GM12892 (cell line): ENCODE measurements around the gene KLF3.

ENCODE experiments used
- DNase-seq: peaks from one replicate; pipeline ENCODE4 v3.0.0; 2011; ENCODE audit not compliant: insufficient read length
- FAIRE-seq: peaks from 2 replicates; lab custom pipeline; 2011; peaks lifted over from hg19 to GRCh38; lab: Jason Lieb, UNC
- POLR2A ChIP-seq: IDR thresholded peaks from 2 replicates; pipeline ENCODE4 v1.6.1; 2011; ENCODE audit warnings: low read depth, low read length, control low read depth
- POLR2AphosphoS5 ChIP-seq: IDR thresholded peaks from 2 replicates; pipeline ENCODE4 v1.6.1; 2011; ENCODE audit warnings: low read depth, low read length, control low read depth
- TAF1 ChIP-seq: IDR thresholded peaks from 2 replicates; pipeline ENCODE4 v1.6.1; 2011; ENCODE audit warnings: low read depth, mild to moderate bottlenecking, control low read depth, low read length, borderline replicate concordance

KLF3 gene

GRCh38 chr4:38677441-38677840, 13.4 kb downstream of the KLF3 start:
- DNase-seq (no peak), FAIRE-seq (no peak)
- no peak for TF ChIP-seq TAF1
- TF ChIP-seq POLR2AphosphoS5: no peak
- TF ChIP-seq POLR2A: no peak

- DNase-seq (no peak), FAIRE-seq (no peak)
- TF ChIP-seq POLR2AphosphoS5 (no peak), TAF1 (no peak), POLR2A (no peak)
These were observed 14.1 kb downstream of the KLF3 start for GRCh38 chr4:38678078-38678477.

- DNase-seq: no peak
- no peak for TF ChIP-seq POLR2AphosphoS5
- TF ChIP-seq POLR2A: no peak
- TF ChIP-seq TAF1: no peak
- no peak for FAIRE-seq
These were observed 15.9 kb downstream of the KLF3 start for GRCh38 chr4:38679921-38680320.

GRCh38 chr4:38681281-38681991, 17.4 kb downstream of the KLF3 start:
- no peak for DNase-seq
- FAIRE-seq: no peak

GRCh38 chr4:38682336-38682735, 18.3 kb downstream of the KLF3 start:
- no peak for DNase-seq
- TF ChIP-seq POLR2AphosphoS5: no peak
- no peak for TF ChIP-seq POLR2A
- TF ChIP-seq TAF1: no peak
- FAIRE-seq: no peak

More at GRCh38 chr4:38681281-38681991, 17.4 kb downstream of the KLF3 start:
- TF ChIP-seq TAF1: no peak
- no peak for TF ChIP-seq POLR2AphosphoS5
- no peak for TF ChIP-seq POLR2A

- FAIRE-seq: no peak
- TF ChIP-seq TAF1 (no peak), POLR2A (no peak), POLR2AphosphoS5 (no peak)
- no peak for DNase-seq
These were observed 19.3 kb downstream of the KLF3 start for GRCh38 chr4:38683276-38683675.

- DNase-seq: no peak
- TF ChIP-seq POLR2A (no peak), POLR2AphosphoS5 (no peak), TAF1 (no peak)
- FAIRE-seq: no peak
These were observed 20.3 kb downstream of the KLF3 start for GRCh38 chr4:38684271-38684670.

GRCh38 chr4:38684951-38685844, 21.2 kb downstream of the KLF3 start:
- FAIRE-seq (no peak), DNase-seq (no peak)
- TF ChIP-seq POLR2AphosphoS5: no peak
- TF ChIP-seq TAF1: no peak

GRCh38 chr4:38686682-38687081, 22.7 kb downstream of the KLF3 start:
- FAIRE-seq (no peak), DNase-seq (no peak)
- TF ChIP-seq POLR2A: no peak
- no peak for TF ChIP-seq TAF1
- no peak for TF ChIP-seq POLR2AphosphoS5

GRCh38 chr4:38687571-38688011, 23.6 kb downstream of the KLF3 start:
- no peak for TF ChIP-seq POLR2A
- TF ChIP-seq POLR2AphosphoS5: no peak
- DNase-seq: no peak
- FAIRE-seq: no peak

- no peak for TF ChIP-seq POLR2A
- FAIRE-seq: no peak
- no peak for DNase-seq
These were observed 24.8 kb downstream of the KLF3 start for GRCh38 chr4:38688676-38689355.
